Nephron progenitor cell (in vitro differentiated cells): ENCODE data around the gene DUSP5.

Experiments
- DNase-seq: peaks from one replicate; pipeline ENCODE4 v3.0.0; 2021
- H3K27ac Mint-ChIP-seq: 2 replicates; pipeline ENCODE4 v1.8.0; 2021; ENCODE audit warnings: mild to moderate bottlenecking, moderate library complexity, mixed read lengths
- H3K27me3 Mint-ChIP-seq: 2 replicates; pipeline ENCODE4 v1.8.0; 2021; ENCODE audit warnings: mild to moderate bottlenecking, low read depth, mixed read lengths; ENCODE audit not compliant: poor library complexity
- H3K36me3 Mint-ChIP-seq: 2 replicates; pipeline ENCODE4 v1.8.0; 2021; ENCODE audit warnings: low read depth, mixed read lengths
- H3K4me1 Mint-ChIP-seq: 2 replicates; pipeline ENCODE4 v1.8.0; 2021; ENCODE audit warnings: mixed read lengths
- H3K4me3 Mint-ChIP-seq: 2 replicates; pipeline ENCODE4 v1.8.0; 2021; ENCODE audit warnings: mild to moderate bottlenecking, moderate library complexity, mixed read lengths
- H3K9me3 Mint-ChIP-seq: 2 replicates; pipeline ENCODE4 v1.8.0; 2021; ENCODE audit warnings: mild to moderate bottlenecking, moderate library complexity, mixed read lengths
- CTCF ChIP-seq: fragments of 200-600 bp; sonication (generic); IDR thresholded peaks from 2 replicates; pipeline ENCODE4 v1.5.0; 2021; ENCODE audit warnings: antibody characterized with exemption

DUSP5 gene

GRCh38 chr10:110522365-110522988, 24.8 kb downstream of the DUSP5 start:
- DNase-seq, result no peak
- Mint-ChIP-seq H3K9me3 (no peaks in the 10 kb centered on the region), H3K27me3 (peaks cover 3% of the 10 kb centered on the region), H3K4me1 (peaks cover 13% of the 10 kb centered on the region), H3K36me3 (no peaks in the 10 kb centered on the region), H3K27ac (no peak overlapping the region), H3K4me3 (no peak overlapping the region)
- no peak for TF ChIP-seq CTCF

- Mint-ChIP-seq H3K27me3 (peaks cover 11% of the 10 kb centered on the region), H3K4me3 (no peak overlapping the region)
Observed at GRCh38 chr10:110523736-110524135, 26.0 kb downstream of the DUSP5 start.

GRCh38 chr10:110524179-110524858, 26.6 kb downstream of the DUSP5 start:
- no peak for TF ChIP-seq CTCF
- Mint-ChIP-seq H3K36me3 (no peaks in the 10 kb centered on the region), H3K4me1 (peaks cover 5% of the 10 kb centered on the region), H3K9me3 (no peaks in the 10 kb centered on the region), H3K27ac (no peak overlapping the region), H3K4me3 (no peak overlapping the region), H3K27me3 (peaks cover 13% of the 10 kb centered on the region)
- DNase-seq, result no peak

More at GRCh38 chr10:110523736-110524135, 26.0 kb downstream of the DUSP5 start:
- DNase-seq, result no peak
- Mint-ChIP-seq H3K4me1 (peaks cover 5% of the 10 kb centered on the region), H3K9me3 (no peaks in the 10 kb centered on the region), H3K36me3 (no peaks in the 10 kb centered on the region), H3K27ac (no peak overlapping the region)
- TF ChIP-seq CTCF, result no peak

GRCh38 chr10:110524859-110525232, 27.1 kb downstream of the DUSP5 start:
- no peak for TF ChIP-seq CTCF
- Mint-ChIP-seq H3K4me3 (no peak overlapping the region), H3K4me1 (peaks cover 8% of the 10 kb centered on the region), H3K9me3 (no peaks in the 10 kb centered on the region), H3K27me3 (peaks cover 15% of the 10 kb centered on the region), H3K36me3 (no peaks in the 10 kb centered on the region), H3K27ac (no peak overlapping the region)
- DNase-seq, result no peak

GRCh38 chr10:110525349-110526260, 27.9 kb downstream of the DUSP5 start:
- H3K4me3 Mint-ChIP-seq, result no peak overlapping the region
- H3K27me3 Mint-ChIP-seq, result peaks cover 15% of the 10 kb centered on the region
- no peaks in the 10 kb centered on the region for H3K36me3 Mint-ChIP-seq
- peaks cover 14% of the 10 kb centered on the region for H3K4me1 Mint-ChIP-seq
- TF ChIP-seq CTCF, result no peak
- no peak for DNase-seq
- no peak overlapping the region for H3K27ac Mint-ChIP-seq
- no peaks in the 10 kb centered on the region for H3K9me3 Mint-ChIP-seq
